GM20000 (cell line): ENCODE data around the gene PELI1.

Source experiments
- DNase-seq: peaks from one replicate; pipeline ENCODE4 v3.0.0; 2012; ENCODE audit warnings: low spot score
- TF ChIP-seq, protein P1 (sequence below): IDR thresholded peaks from 2 replicates; pipeline ENCODE4 v1.5.1; 2012; ENCODE audit warnings: mild to moderate bottlenecking, control low read depth; ENCODE audit errors: extremely low read depth, missing control alignments

The PELI1 gene

DNA sequence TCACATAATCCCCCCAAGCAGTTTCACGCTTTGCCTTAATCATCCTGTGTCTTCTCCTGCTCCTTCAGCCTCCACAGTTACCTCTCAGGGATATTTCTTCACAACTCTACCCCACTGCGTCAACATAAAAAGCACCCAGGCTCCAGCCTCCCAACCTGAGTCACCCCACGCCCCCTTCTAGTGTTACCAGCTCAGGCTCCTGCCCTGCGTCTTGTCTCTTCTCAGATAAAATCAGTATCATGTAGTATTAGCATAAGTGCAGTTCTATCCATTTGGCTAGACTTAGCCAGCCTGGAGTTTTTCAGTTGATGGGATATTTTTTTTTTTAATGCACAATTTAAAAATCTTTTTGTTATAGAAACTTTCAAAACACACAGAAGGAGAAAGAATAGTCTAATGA lies 9.6 kb upstream of the PELI1 start:
- no peak for DNase-seq
- TF ChIP-seq, protein P1, sequence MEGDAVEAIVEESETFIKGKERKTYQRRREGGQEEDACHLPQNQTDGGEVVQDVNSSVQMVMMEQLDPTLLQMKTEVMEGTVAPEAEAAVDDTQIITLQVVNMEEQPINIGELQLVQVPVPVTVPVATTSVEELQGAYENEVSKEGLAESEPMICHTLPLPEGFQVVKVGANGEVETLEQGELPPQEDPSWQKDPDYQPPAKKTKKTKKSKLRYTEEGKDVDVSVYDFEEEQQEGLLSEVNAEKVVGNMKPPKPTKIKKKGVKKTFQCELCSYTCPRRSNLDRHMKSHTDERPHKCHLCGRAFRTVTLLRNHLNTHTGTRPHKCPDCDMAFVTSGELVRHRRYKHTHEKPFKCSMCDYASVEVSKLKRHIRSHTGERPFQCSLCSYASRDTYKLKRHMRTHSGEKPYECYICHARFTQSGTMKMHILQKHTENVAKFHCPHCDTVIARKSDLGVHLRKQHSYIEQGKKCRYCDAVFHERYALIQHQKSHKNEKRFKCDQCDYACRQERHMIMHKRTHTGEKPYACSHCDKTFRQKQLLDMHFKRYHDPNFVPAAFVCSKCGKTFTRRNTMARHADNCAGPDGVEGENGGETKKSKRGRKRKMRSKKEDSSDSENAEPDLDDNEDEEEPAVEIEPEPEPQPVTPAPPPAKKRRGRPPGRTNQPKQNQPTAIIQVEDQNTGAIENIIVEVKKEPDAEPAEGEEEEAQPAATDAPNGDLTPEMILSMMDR = no peak

DNA sequence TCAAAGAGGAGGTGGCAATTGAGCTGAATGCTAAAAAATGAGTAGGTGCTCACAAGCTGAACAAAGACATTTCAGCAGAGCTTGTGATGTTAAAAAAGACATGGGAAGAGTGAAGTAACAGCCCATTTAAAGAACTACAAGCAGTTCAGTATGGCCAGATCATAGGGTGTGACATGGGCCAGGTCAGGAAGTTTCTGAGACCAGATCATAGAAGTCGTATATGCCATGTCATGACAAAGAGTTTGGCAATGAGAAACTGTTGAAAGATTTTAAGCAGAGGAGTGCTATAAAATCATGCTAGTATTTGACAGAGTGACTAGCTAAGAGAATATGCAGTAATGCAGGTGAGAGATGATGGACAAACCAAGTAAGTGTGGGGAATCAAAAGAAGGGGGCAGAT lies 7.3 kb upstream of the PELI1 start:
- TF ChIP-seq, protein P1 = no peak
- DNase-seq = no peak

DNA sequence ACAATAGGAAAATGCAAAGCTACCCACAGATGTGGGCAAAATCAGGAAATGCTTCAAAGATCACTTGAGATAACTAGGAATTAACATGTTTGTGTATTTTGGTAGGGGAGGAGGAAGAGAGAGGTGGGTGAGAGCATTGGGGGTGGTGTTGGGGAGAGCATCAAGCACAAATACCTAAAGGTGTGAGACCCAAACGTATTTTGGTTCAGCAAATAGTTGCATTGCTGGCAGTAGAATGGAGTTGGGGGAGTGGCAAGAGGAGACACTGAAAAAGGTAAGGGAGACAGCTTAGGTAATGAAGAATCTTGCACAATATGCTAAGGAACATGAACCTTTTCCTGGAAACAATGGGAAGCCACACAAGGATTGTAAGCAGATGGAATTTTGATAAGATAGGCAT lies 1.5 kb upstream of the PELI1 start:
- DNase-seq = no peak
- TF ChIP-seq, protein P1 = no peak

DNA sequence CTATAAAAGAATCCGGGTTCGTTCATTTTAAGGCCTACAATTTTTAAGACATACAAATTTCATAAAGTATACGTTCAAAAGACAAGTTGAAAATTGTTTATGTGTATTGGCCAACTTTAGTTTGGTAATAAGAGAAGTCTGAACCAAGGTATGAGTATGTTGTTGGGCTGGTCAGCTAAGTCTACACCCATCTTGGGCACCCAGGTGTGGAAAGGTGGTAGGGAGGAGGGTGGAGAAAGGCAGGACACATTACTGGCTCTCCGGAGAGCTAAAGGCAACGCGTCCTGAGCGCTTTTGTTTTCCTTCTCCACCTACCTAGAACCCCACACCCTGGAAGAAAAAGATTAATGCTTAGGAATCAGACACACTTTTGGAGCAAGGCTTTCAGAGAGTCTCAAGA lies 899 bp upstream of the PELI1 start:
- TF ChIP-seq, protein P1 = no peak
- no peak for DNase-seq

DNA sequence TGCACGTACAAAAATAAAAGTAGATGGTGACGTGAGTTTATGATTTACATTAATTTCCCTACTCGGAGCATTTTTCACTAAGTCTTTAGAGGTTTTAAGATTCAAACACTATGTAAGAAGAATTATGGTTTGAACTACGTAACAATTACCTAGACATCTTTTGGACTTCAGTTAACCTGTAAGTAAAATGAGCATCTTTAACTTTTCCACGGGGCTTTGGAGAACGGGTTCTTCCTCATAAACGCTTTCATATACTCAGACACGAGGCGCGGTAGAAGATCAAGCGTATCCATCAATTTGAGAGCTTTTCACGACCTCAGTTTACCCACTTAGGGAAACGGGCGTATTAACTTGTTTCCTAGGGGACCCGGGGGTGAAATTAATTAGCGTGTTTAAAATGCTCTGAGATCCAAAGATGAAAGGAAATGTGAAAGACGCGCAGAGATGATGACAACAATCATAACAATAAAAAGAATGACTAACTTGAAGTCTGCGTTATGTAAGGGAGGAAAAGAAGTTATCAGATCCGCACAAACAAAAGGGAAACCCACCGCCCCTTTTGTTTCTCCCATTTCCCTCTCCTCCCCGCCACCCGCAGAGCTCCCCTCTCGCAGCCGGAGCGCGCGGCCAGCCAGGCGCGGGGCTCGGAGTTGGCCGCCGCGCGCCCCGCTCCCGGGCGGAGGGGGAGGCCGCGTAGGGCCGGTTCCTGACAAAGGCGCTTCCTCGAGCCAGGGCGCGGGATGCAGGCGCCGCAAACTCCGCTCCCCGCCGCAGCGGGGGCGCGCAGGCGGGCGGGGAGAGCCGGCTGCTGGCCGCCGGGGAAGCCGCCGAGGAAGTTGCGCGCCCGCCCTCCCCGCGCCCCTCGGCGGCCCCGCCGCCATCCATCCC lies 807 bp downstream of the PELI1 start:
- TF ChIP-seq, protein P1 = no peak
- peak; percentile 39 for DNase-seq

DNA sequence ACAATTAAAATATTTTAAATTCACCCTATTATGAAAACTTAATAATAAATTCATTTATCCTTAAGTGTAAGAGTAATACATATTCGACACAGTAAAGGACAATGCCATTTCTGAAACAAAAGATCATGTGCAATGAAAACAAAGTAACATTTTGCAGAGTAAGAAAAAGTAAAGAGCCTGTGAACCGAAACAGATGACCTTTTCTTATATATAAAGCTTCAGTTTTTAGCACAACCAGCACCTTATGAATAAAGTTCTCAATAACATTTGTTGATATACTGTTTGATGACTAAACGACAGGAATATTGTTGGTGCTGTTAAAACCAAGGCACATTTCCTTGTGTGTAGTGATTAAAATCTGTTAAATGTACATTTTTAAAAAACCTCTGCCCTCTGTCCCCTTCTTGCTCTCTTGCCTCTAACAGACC lies 1.5 kb downstream of the PELI1 start:
- DNase-seq = peak; percentile 14
- TF ChIP-seq, protein P1 = no peak

DNA sequence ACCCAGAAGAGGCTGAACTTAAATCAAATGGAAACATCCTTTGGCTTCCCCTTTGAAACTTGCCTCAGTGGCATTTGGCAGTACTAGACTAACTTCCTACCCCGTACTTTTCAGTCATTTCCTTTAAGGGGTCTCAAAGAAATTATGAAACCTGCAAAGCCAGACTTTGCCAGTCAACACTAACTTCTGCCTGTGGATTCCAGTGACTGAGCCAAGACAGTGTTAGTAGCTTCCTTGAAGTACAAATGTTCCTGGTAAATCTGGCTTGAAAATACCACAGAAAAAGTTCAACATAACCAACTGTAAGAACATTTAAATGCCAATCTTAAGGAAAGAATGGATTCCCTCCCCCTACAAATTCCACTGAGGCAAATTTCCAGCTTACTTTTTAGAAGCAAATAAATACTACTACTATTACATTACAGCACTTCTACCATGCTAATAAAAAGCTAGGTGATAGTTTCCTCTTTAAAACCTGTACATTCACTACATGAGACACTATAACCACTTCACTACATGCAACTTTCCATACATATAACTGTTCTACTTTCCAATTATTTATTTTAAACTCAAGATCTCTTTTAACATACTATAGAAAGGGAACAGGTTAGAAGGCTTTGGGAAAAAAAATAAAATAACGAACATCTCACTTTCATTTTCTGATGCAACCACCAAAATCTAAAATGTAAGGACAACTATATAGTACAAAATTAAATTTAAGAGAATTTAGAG lies 2.4 kb downstream of the PELI1 start:
- TF ChIP-seq, protein P1 = no peak
- no peak for DNase-seq
